GM12864 (cell line): Measurements from ENCODE around the gene STIM2.
A peak's percentile ranks its signal among the peaks of the same experiment; 100 is the strongest.

Experiments used
- DNase-seq: peaks from one replicate; pipeline ENCODE4 v3.0.0-alpha.2; 2011; ENCODE audit warnings: low read depth
- H3K4me3 ChIP-seq: 2 replicates; pipeline ENCODE4 v1.5.1; 2011; ENCODE audit warnings: mild to moderate bottlenecking, low read depth, low read length, control low read depth
- CTCF ChIP-seq: IDR thresholded peaks from 2 replicates; pipeline ENCODE4 v1.5.1; 2011; ENCODE audit warnings: low read depth, mild to moderate bottlenecking, moderate library complexity, low read length, control low read depth, inconsistent platforms; ENCODE audit errors: missing control alignments

The STIM2 gene

DNA sequence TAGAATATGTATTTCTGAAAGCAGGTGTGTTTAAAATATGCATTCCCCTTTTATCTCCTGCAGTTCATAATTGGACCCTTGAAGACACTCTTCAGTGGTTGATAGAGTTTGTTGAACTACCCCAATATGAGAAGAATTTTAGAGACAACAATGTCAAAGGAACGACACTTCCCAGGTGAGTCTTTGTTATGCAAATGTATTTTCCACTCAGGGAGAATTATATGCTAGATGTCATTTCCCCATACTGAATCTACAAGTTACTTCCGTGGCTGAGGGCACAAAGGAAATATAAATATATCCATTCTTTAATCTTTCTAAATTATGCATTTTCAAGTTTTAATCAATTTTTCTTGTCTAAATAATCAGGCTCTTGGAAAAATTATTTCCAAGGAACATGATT, 134.7 kb downstream of the STIM2 start:
- TF ChIP-seq CTCF = no peak
- no peak for DNase-seq

GRCh38 chr4:26996745-26997144, 136.1 kb downstream of the STIM2 start:
- no peak for DNase-seq
- no peak for TF ChIP-seq CTCF
- H3K4me3 ChIP-seq = no peak overlapping the region

More for the DNA sequence above, 134.7 kb downstream of the STIM2 start:
- no peak overlapping the region for H3K4me3 ChIP-seq

DNA sequence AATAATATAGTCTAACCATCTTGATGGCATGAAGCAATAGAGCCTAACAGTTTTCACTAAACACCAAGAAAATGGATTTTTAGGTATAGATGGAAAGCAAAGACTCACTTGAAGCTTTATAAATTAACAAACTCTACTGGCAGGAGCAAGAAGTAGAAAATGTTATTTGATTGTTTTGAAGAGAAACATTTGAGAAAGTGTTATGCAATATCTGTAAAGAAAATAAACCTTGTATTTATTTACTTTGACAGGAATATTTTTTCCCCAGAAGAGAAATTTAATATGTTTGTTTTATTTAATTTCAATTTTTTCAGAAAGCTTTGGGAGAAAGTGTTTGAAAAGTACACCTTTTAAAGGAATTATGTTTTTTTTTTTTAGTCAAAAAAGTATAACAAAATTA, 139.0 kb downstream of the STIM2 start:
- H3K4me3 ChIP-seq = no peak overlapping the region
- DNase-seq = no peak
- no peak for TF ChIP-seq CTCF

- no peak for TF ChIP-seq CTCF
- no peak overlapping the region for H3K4me3 ChIP-seq
- DNase-seq = no peak
Observed at GRCh38 chr4:27000122-27000521, 139.5 kb downstream of the STIM2 start.

- DNase-seq = no peak
- peak; percentile 60 for TF ChIP-seq CTCF
- H3K4me3 ChIP-seq = no peak overlapping the region
Observed at GRCh38 chr4:27000820-27001219, 140.2 kb downstream of the STIM2 start.

DNA sequence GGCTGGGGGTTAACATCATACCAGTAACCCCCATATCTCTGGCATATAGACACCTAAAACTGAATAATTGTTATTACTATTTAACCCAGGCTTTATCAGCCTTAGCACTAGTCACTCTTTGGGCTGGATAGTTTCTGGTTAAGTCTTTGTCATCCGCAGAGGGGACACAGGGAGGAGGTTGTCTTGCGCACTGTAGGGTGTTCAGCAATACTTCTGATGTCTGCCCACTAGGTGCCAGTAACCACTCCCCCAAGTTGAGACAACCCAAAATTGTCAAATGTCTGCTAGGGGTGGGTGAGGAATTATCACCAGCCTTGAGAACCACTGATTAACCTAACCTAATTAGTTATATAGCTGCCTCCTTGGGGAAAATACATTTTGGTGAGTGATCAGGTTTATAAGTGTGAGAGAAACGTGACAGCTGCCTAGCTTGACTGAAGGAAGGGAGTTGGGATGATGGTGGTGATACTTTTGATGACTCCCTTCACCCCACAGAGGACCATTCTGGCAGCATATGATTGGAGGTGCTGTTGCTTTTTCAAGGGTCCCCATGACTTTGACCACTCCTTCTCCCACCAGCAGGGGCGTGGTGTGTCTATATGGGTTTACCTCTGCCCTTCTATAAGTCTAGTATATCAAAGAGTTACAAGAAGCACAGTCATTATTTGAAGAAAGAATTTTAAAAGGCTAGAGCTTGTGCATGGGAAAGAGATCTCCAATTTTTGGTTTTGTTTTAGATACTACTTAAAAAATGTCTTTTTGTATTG, 140.9 kb downstream of the STIM2 start:
- no peak for DNase-seq
- peak; percentile 8 for TF ChIP-seq CTCF
- no peak overlapping the region for H3K4me3 ChIP-seq

- H3K4me3 ChIP-seq = no peak overlapping the region
- no peak for TF ChIP-seq CTCF
- no peak for DNase-seq
Observed at GRCh38 chr4:27003642-27004113, 143.0 kb downstream of the STIM2 start.
